Glomerular endothelial cell (primary cell): ENCODE results near the gene TIMP4. TPM values are rescaled to one million over a fixed set of nuclear protein-coding genes. Genes with fewer than 3 reads are reported as not detected.

Experiments used
- DNase-seq: peaks from one replicate; pipeline ENCODE4 v3.0.0-alpha.2; 2011; ENCODE audit warnings: low read depth, low spot score; ENCODE audit errors: extremely low read depth
- total RNA-seq: library from RNA; depleted of rRNA; stranded (reverse); fragments of >200 nt; gene quantifications from 2 replicates; pipeline ENCODE4 v1.2.3, GENCODE V29; 2015

TIMP4 gene
- total RNA-seq, 1 donor from 2014 or later, result not detected

GRCh38 chr3:12107071-12107713, 51.5 kb downstream of the TIMP4 start:
- no peak for DNase-seq

Other genes starting within 250 kb of the TIMP4 start
- gene SYN2, start 154.5 kb downstream of the TIMP4 start, total RNA-seq, result 0.12 and 0.15 TPM in 2 replicates
- 6.6 and 8.5 TPM in 2 replicates for gene PPARG, start 130.2 kb upstream of the TIMP4 start, total RNA-seq